ENCODE data around the gene NOP53.

NOP53 gene

DNA sequence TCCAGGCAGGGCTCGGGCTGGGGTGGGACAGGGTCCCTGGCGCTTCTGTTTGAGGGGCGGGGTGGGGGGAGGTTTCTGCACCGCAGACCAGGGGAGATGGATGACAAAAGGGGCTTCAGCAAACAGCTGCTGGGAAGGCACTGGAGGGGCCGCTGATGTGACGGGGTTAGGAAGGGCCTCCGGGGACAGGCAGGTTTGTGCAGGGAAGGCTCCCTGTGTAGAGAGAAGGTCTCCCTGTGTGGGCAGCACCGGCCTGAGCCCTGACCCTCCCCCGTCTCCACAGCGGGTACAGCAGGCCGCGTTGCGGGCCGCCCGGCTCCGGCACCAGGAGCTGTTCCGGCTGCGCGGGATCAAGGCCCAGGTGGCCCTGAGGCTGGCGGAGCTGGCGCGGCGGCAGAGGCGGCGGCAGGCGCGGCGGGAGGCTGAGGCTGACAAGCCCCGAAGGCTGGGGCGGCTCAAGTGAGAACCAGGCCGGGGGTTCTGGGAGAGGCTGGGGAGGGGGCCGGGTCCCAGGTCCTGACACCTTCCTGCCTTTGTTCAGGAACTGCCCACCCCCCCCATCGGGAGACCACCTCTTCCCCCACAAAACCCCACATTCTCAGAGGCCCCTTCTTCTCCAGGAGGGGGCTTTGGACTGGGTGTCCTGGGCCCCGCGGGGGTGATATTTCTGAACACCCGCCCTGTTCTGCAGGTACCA, 9.9 kb downstream of the NOP53 start (continued):
- TF ChIP-seq, protein P1, sequence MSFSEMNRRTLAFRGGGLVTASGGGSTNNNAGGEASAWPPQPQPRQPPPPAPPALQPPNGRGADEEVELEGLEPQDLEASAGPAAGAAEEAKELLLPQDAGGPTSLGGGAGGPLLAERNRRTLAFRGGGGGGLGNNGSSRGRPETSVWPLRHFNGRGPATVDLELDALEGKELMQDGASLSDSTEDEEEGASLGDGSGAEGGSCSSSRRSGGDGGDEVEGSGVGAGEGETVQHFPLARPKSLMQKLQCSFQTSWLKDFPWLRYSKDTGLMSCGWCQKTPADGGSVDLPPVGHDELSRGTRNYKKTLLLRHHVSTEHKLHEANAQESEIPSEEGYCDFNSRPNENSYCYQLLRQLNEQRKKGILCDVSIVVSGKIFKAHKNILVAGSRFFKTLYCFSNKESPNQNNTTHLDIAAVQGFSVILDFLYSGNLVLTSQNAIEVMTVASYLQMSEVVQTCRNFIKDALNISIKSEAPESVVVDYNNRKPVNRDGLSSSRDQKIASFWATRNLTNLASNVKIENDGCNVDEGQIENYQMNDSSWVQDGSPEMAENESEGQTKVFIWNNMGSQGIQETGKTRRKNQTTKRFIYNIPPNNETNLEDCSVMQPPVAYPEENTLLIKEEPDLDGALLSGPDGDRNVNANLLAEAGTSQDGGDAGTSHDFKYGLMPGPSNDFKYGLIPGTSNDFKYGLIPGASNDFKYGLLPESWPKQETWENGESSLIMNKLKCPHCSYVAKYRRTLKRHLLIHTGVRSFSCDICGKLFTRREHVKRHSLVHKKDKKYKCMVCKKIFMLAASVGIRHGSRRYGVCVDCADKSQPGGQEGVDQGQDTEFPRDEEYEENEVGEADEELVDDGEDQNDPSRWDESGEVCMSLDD (tag by site-specific recombination; IDR thresholded peaks at IDR 0.05): no peak
- no peak for TF ChIP-seq GLI4 (tag by site-specific recombination; IDR thresholded peaks at IDR 0.05)
- TF ChIP-seq ZNF561 (tag by site-specific recombination; IDR thresholded peaks at IDR 0.05; ENCODE audit: borderline replicate concordance): no peak
- no peak for TF ChIP-seq ZNF48 (tag by site-specific recombination; IDR thresholded peaks at IDR 0.05)
- no peak for TF ChIP-seq ZNF791 (tag by site-specific recombination; IDR thresholded peaks at IDR 0.05)
- no peak for TF ChIP-seq AEBP2 (tag by site-specific recombination; IDR thresholded peaks at IDR 0.05; ENCODE audit: borderline replicate concordance)

- POLR2A ChIA-PET: interaction anchor here (1.1 to 2.1 kb wide), 4 partner anchors 9 to 11 kb away, joined by 3 to 8 read pairs (median 6); partner anchors contain the start of gene NOP53
- Histone ChIP-seq H3K9me3 (ENCODE audit: control insufficient read depth, insufficient read depth, low read depth, low read length) (no peaks in the 10 kb centered on the region), H3K4me3 (ENCODE audit: low read depth, low read length) (no peak overlapping the region), H3K4me1 (ENCODE audit: control insufficient read depth, insufficient read depth, low read length) (no peaks in the 10 kb centered on the region), H3K27ac (ENCODE audit: extremely low read depth, low read depth, low read length) (no peak overlapping the region), H3K36me3 (ENCODE audit: control insufficient read depth in 2 of 2, insufficient read depth in 1 of 2, low read length in 2 of 2) (peaks cover 39 to 78% of the 10 kb centered on the region in 2 experiments)
- TF ChIP-seq ZNF501 (tag by site-specific recombination; IDR thresholded peaks at IDR 0.05): no peak
- peak; percentile 86 for TF ChIP-seq ZNF16 (tag by site-specific recombination; IDR thresholded peaks at IDR 0.05; ENCODE audit: low read depth)
- CTCF ChIA-PET: interaction anchor here (0.5 to 2.4 kb wide), 6 partner anchors 10 to 43 kb away, joined by 3 to 11 read pairs (median 4); partner anchors contain the start of gene EHD2
These were observed 10.6 kb downstream of the NOP53 start for GRCh38 chr19:47755762-47756626.

DNA sequence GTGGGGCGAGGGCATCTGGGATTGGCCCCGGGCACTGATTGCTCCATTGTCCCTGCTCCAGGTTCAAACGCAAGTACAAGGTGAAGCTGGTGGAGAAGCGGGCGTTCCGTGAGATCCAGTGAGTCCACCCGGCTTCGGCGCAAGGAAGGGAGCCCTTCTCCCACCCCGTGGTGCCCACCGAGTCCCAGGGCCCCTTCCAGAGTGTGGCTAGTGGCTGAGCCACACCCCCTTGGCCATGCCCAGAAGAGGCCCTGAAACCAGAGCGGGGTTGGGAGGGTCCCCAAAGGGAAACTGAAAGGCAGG, 11.2 kb downstream of the NOP53 start:
- POLR2A ChIA-PET: interaction anchor here (0.6 to 1.3 kb wide), 2 partner anchors 9 to 13 kb away, joined by 3 read pairs; no protein-coding TSS in a partner anchor
- no peak overlapping the region for H3K4me3 ChIP-seq (ENCODE audit: low read depth, low read length)
- CTCF ChIA-PET: interaction anchor here (0.9 to 2.1 kb wide), 4 partner anchors 9 to 44 kb away, joined by 3 to 11 read pairs (median 4); partner anchors contain the start of gene EHD2
- peaks cover 35 to 72% of the 10 kb centered on the region in 2 experiments for H3K36me3 ChIP-seq (ENCODE audit: control insufficient read depth in 2 of 2, insufficient read depth in 1 of 2, low read length in 2 of 2)
- TF ChIP-seq ZNF560 (tag by site-specific recombination; IDR thresholded peaks at IDR 0.05; ENCODE audit: borderline replicate concordance) (no peak), SCRT1 (tag by site-specific recombination; IDR thresholded peaks at IDR 0.05; ENCODE audit: borderline replicate concordance) (no peak), KLF9 (tag by site-specific recombination; IDR thresholded peaks at IDR 0.05; ENCODE audit: low read depth) (0 out of 2 replicates have a peak, but pooled peaks have one; percentile 16), ZFP3 (tag by site-specific recombination; IDR thresholded peaks at IDR 0.05; ENCODE audit: low read depth) (no peak), ZNF785 (tag by site-specific recombination; IDR thresholded peaks at IDR 0.05) (no peak), FEZF1 (tag by site-specific recombination; IDR thresholded peaks at IDR 0.05) (no peak)
- no peak overlapping the region for H3K27ac ChIP-seq (ENCODE audit: extremely low read depth, low read depth, low read length)
- no peaks in the 10 kb centered on the region for H3K9me3 ChIP-seq (ENCODE audit: control insufficient read depth, insufficient read depth, low read depth, low read length)
- no peaks in the 10 kb centered on the region for H3K4me1 ChIP-seq (ENCODE audit: control insufficient read depth, insufficient read depth, low read length)
